SU-DHL-6 (cell line): ENCODE data around the gene IL20.

Experiments
- EZH2phosphoT487 ChIP-seq: fragments of 200-600 bp; sonication (generic), shearing (Covaris generic); conservative IDR thresholded peaks from 2 replicates; pipeline ENCODE4 v1.6.1; 2018; ENCODE audit warnings: mild to moderate bottlenecking, antibody characterized with exemption, low read length, moderate library complexity, mixed read lengths
- TF ChIP-seq, protein P1 (sequence below): fragments of 200-600 bp; sonication (generic); IDR thresholded peaks from one replicate; pipeline ENCODE4 v1.5.1; 2017; ENCODE audit warnings: antibody characterized with exemption, mild to moderate bottlenecking, low read length, moderate library complexity; ENCODE audit not compliant: insufficient read depth, poor library complexity, severe bottlenecking

DNA sequence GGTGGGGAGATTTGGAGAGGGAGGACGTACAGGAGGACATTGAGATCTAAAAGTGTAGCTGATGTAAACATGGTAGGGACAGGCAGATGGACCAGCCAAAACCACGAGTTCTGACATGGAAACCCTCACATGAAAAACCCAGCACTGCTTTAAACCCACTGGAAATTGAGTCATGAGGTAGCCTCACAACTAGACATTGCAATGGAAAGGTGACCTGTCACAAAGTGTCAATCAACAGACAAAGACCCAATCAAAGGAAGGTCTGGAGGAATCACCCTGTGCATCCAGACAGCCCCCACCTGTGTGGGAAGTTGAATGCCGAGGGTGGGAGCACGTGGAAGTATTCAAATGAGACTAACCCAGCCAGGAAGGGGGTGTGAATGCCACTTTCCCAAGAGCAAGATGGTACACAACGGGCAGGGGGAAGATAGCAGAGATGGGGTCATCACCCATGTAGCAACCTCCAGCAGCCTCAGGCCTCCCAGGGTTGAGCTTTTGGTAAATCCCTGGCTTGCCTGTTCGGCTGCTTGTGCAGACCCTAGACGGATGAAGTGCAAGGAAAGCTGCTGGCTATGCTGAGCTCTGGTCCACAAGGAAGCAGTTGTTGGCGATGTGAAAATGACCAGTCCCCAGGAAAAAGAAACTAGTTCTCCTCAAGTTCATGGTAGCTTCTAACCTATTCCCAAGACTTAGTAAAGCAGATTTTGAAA, 50.7 kb downstream of the IL20 start:
- TF ChIP-seq, protein P1, sequence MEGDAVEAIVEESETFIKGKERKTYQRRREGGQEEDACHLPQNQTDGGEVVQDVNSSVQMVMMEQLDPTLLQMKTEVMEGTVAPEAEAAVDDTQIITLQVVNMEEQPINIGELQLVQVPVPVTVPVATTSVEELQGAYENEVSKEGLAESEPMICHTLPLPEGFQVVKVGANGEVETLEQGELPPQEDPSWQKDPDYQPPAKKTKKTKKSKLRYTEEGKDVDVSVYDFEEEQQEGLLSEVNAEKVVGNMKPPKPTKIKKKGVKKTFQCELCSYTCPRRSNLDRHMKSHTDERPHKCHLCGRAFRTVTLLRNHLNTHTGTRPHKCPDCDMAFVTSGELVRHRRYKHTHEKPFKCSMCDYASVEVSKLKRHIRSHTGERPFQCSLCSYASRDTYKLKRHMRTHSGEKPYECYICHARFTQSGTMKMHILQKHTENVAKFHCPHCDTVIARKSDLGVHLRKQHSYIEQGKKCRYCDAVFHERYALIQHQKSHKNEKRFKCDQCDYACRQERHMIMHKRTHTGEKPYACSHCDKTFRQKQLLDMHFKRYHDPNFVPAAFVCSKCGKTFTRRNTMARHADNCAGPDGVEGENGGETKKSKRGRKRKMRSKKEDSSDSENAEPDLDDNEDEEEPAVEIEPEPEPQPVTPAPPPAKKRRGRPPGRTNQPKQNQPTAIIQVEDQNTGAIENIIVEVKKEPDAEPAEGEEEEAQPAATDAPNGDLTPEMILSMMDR: no peak
- TF ChIP-seq EZH2phosphoT487: no peak
